HEK293 (cell line): Measurements from ENCODE around the gene SLC41A1.

Source experiments
- CTCF ChIA-PET: fragments of 350-600 bp; formaldehyde crosslinking; extraction: SDS; loops from one replicate; lab custom pipeline; 2021; ENCODE audit warnings: antibody characterized with exemption; lab: Yijun Ruan, JAX
- POLR2A ChIA-PET: fragments of 300-600 bp; formaldehyde crosslinking; extraction: SDS; loops from one replicate; lab custom pipeline; 2020; ENCODE audit warnings: antibody characterized with exemption, inconsistent platforms; lab: Yijun Ruan, JAX
- H3K27ac ChIP-seq: fragments of 200-500 bp; sonication (Bioruptor generic); 2 replicates; pipeline ENCODE4 v1.5.1; 2014; ENCODE audit warnings: low read depth, low read length, control low read depth, inconsistent platforms; ENCODE audit errors: extremely low read depth
- H3K36me3 ChIP-seq, 2 experiments: fragments of 200-500 bp in 1 of 2; sonication (Bioruptor generic) in 1 of 2; 1 replicate in 1 of 2; 2 replicates in 1 of 2; pipeline ENCODE4 v1.5.1; 2014 to 2017; ENCODE audit warnings: inconsistent platforms in 2 of 2, low read length in 2 of 2; ENCODE audit not compliant: control insufficient read depth in 2 of 2, insufficient read depth in 1 of 2
- H3K4me1 ChIP-seq: fragments of 200-500 bp; sonication (Bioruptor generic); 2 replicates; pipeline ENCODE4 v1.5.1; 2014; ENCODE audit warnings: mild to moderate bottlenecking, low read length, inconsistent platforms; ENCODE audit not compliant: control insufficient read depth, insufficient read depth
- H3K4me3 ChIP-seq: 2 replicates; pipeline ENCODE4 v1.5.1; 2011; ENCODE audit warnings: low read depth, mild to moderate bottlenecking, control low read depth, low read length, moderate library complexity
- H3K9me3 ChIP-seq: fragments of 200-500 bp; sonication (Bioruptor generic); 2 replicates; pipeline ENCODE4 v1.5.1; 2014; ENCODE audit warnings: low read depth, low read length, inconsistent platforms; ENCODE audit not compliant: control insufficient read depth, insufficient read depth
- CTCF ChIP-seq: fragments of 450-650 bp; formaldehyde crosslinking; IDR thresholded peaks from 2 replicates; pipeline ENCODE4 v1.5.1; 2016; ENCODE audit warnings: missing biosample characterization, missing genetic modification characterization
- ELK4 ChIP-seq: IDR thresholded peaks from 2 replicates; pipeline ENCODE4 v1.6.1; 2011; ENCODE audit warnings: mild to moderate bottlenecking, low read depth, low read length, borderline replicate concordance
- IKZF3 ChIP-seq: fragments of 450-650 bp; IDR thresholded peaks from 2 replicates; pipeline ENCODE4 v1.5.0; 2018; ENCODE audit warnings: missing biosample characterization, mild to moderate bottlenecking, missing genetic modification characterization, moderate library complexity
- KLF1 ChIP-seq: fragments of 450-650 bp; formaldehyde crosslinking; IDR thresholded peaks from 2 replicates; pipeline ENCODE4 v1.5.1; 2016; ENCODE audit warnings: missing biosample characterization, missing genetic modification characterization
- KLF8 ChIP-seq: fragments of 450-650 bp; formaldehyde crosslinking; IDR thresholded peaks from 2 replicates; pipeline ENCODE4 v1.5.1; 2016; ENCODE audit warnings: missing biosample characterization, missing genetic modification characterization
- OSR2 ChIP-seq: fragments of 450-650 bp; formaldehyde crosslinking; IDR thresholded peaks from 2 replicates; pipeline ENCODE4 v1.5.1; 2016; ENCODE audit warnings: missing biosample characterization, missing genetic modification characterization
- WT1 ChIP-seq: fragments of 450-650 bp; formaldehyde crosslinking; IDR thresholded peaks from 2 replicates; pipeline ENCODE4 v1.5.1; 2016; ENCODE audit warnings: missing biosample characterization, missing genetic modification characterization
- ZBTB1 ChIP-seq: fragments of 450-650 bp; formaldehyde crosslinking; IDR thresholded peaks from 2 replicates; pipeline ENCODE4 v1.5.1; 2016; ENCODE audit warnings: missing biosample characterization, missing genetic modification characterization
- ZBTB7A ChIP-seq: fragments of 450-650 bp; formaldehyde crosslinking; IDR thresholded peaks from 2 replicates; pipeline ENCODE4 v1.5.1; 2016; ENCODE audit warnings: low read depth, missing biosample characterization, missing genetic modification characterization
- ZNF133 ChIP-seq: fragments of 450-650 bp; formaldehyde crosslinking; IDR thresholded peaks from 2 replicates; pipeline ENCODE4 v1.5.1; 2016; ENCODE audit warnings: missing biosample characterization, missing genetic modification characterization
- ZNF19 ChIP-seq: fragments of 450-650 bp; formaldehyde crosslinking; IDR thresholded peaks from 2 replicates; pipeline ENCODE4; 2016; ENCODE audit warnings: missing biosample characterization, missing genetic modification characterization, low read depth
- ZNF2 ChIP-seq: fragments of 450-650 bp; formaldehyde crosslinking; IDR thresholded peaks from 2 replicates; pipeline ENCODE4 v1.5.1; 2016; ENCODE audit warnings: missing biosample characterization, missing genetic modification characterization
- ZNF248 ChIP-seq: fragments of 450-650 bp; formaldehyde crosslinking; IDR thresholded peaks from 2 replicates; pipeline ENCODE4 v1.5.1; 2017; ENCODE audit warnings: missing biosample characterization, missing genetic modification characterization
- ZNF521 ChIP-seq: fragments of 450-650 bp; formaldehyde crosslinking; IDR thresholded peaks from 2 replicates; pipeline ENCODE4 v1.5.1; 2017; ENCODE audit warnings: missing biosample characterization, mild to moderate bottlenecking, missing genetic modification characterization
- ZNF585B ChIP-seq: fragments of 450-650 bp; formaldehyde crosslinking; IDR thresholded peaks from 2 replicates; pipeline ENCODE4 v1.5.1; 2016; ENCODE audit warnings: missing biosample characterization, missing genetic modification characterization
- ZNF600 ChIP-seq: fragments of 450-650 bp; formaldehyde crosslinking; IDR thresholded peaks from 2 replicates; pipeline ENCODE4 v1.5.1; 2016; ENCODE audit warnings: missing biosample characterization, missing genetic modification characterization
- ZNF837 ChIP-seq: fragments of 450-650 bp; formaldehyde crosslinking; IDR thresholded peaks from 2 replicates; pipeline ENCODE4 v1.5.1; 2016; ENCODE audit warnings: missing biosample characterization, missing genetic modification characterization
- ZSCAN16 ChIP-seq: fragments of 450-650 bp; formaldehyde crosslinking; IDR thresholded peaks from 2 replicates; pipeline ENCODE4 v1.5.1; 2016; ENCODE audit warnings: missing biosample characterization, missing genetic modification characterization
- ZSCAN18 ChIP-seq: fragments of 450-650 bp; formaldehyde crosslinking; IDR thresholded peaks from 2 replicates; pipeline ENCODE4 v1.5.1; 2016; ENCODE audit warnings: missing biosample characterization, missing genetic modification characterization
- ZSCAN4 ChIP-seq: fragments of 450-650 bp; formaldehyde crosslinking; IDR thresholded peaks from 2 replicates; pipeline ENCODE4 v1.5.1; 2017; ENCODE audit warnings: missing biosample characterization, missing genetic modification characterization
- TF ChIP-seq, protein P1 (sequence below): fragments of 450-650 bp; formaldehyde crosslinking; IDR thresholded peaks from 2 replicates; pipeline ENCODE4 v1.5.1; 2016; ENCODE audit warnings: missing biosample characterization, missing genetic modification characterization
- TF ChIP-seq, protein P2 (sequence below): fragments of 450-650 bp; formaldehyde crosslinking; IDR thresholded peaks from 2 replicates; pipeline ENCODE4 v1.5.1; 2016; ENCODE audit warnings: missing biosample characterization, missing genetic modification characterization

The SLC41A1 gene

DNA sequence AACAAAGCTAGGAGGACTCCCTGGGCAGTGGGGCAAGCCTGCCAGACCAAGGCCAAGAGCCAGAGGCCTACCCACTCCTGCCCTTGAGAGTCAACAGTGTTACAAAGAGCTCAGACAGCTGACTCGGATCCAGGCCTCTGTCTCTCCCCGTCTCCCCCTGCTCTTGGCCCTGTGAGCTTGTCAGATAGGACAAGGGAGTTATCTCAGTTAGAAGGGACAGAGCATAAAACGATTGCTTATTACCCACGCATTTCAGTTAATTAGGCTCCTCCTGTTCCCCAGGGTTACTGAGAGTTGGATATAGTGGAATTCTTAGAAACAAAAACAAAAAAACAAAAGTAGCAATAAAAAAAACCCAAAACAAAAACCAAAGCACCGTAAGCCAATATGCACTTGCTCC, 1.3 kb downstream of the SLC41A1 start:
- ChIA-PET POLR2A (interaction anchor here (0.8 to 1.0 kb wide), 2 partner anchors 15 to 96 kb away, joined by 3 read pairs; no protein-coding TSS in a partner anchor), CTCF (interaction anchor here (0.6 to 1.9 kb wide), 6 partner anchors 19 to 282 kb away, joined by 3 to 11 read pairs (median 5); no protein-coding TSS in a partner anchor)
- Histone ChIP-seq H3K36me3 (peaks cover 0 to 30% of the 10 kb centered on the region in 2 experiments; a peak in 2 of 3 replicates), H3K4me1 (peaks cover 12% of the 10 kb centered on the region), H3K9me3 (no peaks in the 10 kb centered on the region), H3K4me3 (peak overlapping the region; percentile 76), H3K27ac (no peak overlapping the region; the same call in 1 of the 2 replicates)
- no peak for TF ChIP-seq ZNF600 (tag by site-specific recombination)
- TF ChIP-seq WT1 (tag by site-specific recombination) = peak; percentile 14; the same call in 1 of the 2 replicates

DNA sequence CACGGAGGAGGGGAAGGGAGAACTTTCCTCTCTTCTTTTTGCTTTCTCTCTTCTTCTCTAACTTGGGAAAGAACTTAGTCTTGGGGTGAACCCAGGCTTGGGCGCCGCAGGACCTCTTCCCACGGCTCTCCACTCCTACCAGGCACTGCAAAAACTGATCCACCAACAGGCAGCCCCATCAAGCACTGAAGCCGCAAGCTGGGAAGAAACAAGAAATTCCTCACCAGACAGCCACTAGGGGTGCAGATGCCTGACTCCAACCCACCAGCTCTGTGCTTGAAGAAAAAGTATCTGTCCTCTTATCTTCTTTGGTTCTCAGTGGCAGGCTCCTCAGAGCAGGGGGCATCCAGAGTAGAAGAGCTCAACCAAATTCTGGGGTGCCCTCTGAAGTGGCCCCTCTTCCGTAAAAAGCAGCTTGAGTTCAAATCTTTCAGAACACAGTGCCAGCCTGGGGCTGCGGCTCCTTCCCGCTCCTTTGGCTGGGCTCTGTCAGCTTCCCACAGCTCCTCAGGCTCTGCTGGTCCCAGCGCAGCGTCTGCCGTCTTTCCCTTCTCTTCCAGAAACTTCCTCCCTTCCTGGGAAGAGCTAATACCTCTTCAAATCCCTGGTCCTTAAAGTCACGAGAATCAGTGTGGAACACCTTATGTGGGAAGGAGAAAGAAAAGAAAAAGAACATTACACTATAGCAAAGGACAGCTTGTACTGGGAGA, 2.4 kb downstream of the SLC41A1 start:
- Histone ChIP-seq H3K36me3 (peaks cover 0 to 37% of the 10 kb centered on the region in 2 experiments; a peak in 2 of 3 replicates), H3K27ac (no peak overlapping the region), H3K4me3 (no peak overlapping the region), H3K9me3 (no peaks in the 10 kb centered on the region), H3K4me1 (peaks cover 12% of the 10 kb centered on the region)
- POLR2A ChIA-PET = interaction anchor here (0.6 kb wide), 1 partner anchor 36 kb away, joined by 5 read pairs; no protein-coding TSS in a partner anchor
- CTCF ChIA-PET = interaction anchor here (0.5 to 1.9 kb wide), 8 partner anchors 13 to 1908 kb away, joined by 3 to 11 read pairs (median 4); no protein-coding TSS in a partner anchor
- peak; percentile 24; the same call in 1 of the 2 replicates for TF ChIP-seq CTCF (tag by site-specific recombination)
- no peak for TF ChIP-seq ZNF2

DNA sequence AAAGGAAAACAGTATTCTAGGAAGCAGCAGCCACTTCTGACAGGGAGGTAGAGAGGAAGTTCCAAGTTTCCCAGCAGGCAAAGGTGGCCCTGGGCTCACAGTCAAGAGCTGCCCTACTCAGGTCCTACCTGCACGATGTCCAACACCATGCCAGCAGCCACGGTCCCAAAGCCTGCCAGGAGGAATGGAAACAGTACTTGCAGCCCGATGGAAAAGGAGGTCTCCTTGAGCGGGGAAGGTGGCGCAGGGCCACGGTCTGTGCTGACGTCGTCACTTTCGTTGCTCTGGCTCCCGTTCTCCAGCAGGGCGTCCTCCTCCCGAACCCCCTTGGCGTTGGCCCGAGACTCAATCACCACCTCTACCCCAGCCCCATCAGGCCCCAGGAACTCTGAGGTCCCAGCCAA, 3.1 kb downstream of the SLC41A1 start:
- Histone ChIP-seq H3K36me3 (peaks cover 0 to 42% of the 10 kb centered on the region in 2 experiments; a peak in 2 of 3 replicates), H3K4me3 (no peak overlapping the region), H3K27ac (no peak overlapping the region), H3K4me1 (peaks cover 12% of the 10 kb centered on the region), H3K9me3 (no peaks in the 10 kb centered on the region)
- ChIA-PET CTCF (no interaction called here), POLR2A (interaction anchor here (0.6 kb wide), 1 partner anchor 37 kb away, joined by 5 read pairs; no protein-coding TSS in a partner anchor)
- no peak for TF ChIP-seq ELK4
- no peak for TF ChIP-seq ZSCAN4 (tag by site-specific recombination)
- no peak for TF ChIP-seq ZSCAN18
- no peak for TF ChIP-seq ZNF521 (tag by site-specific recombination)
- no peak for TF ChIP-seq ZNF248 (tag by site-specific recombination)
- TF ChIP-seq KLF1 = no peak
- TF ChIP-seq ZNF133 (tag by site-specific recombination) = no peak
- TF ChIP-seq IKZF3 (tag by site-specific recombination) = no peak
- TF ChIP-seq, protein P1, sequence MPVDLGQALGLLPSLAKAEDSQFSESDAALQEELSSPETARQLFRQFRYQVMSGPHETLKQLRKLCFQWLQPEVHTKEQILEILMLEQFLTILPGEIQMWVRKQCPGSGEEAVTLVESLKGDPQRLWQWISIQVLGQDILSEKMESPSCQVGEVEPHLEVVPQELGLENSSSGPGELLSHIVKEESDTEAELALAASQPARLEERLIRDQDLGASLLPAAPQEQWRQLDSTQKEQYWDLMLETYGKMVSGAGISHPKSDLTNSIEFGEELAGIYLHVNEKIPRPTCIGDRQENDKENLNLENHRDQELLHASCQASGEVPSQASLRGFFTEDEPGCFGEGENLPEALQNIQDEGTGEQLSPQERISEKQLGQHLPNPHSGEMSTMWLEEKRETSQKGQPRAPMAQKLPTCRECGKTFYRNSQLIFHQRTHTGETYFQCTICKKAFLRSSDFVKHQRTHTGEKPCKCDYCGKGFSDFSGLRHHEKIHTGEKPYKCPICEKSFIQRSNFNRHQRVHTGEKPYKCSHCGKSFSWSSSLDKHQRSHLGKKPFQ (tag by site-specific recombination) = no peak
- TF ChIP-seq ZSCAN16 = no peak
- TF ChIP-seq ZNF837 (tag by site-specific recombination) = no peak
- TF ChIP-seq ZNF19 = no peak
- TF ChIP-seq ZNF585B (tag by site-specific recombination) = no peak
- no peak for TF ChIP-seq KLF8
- no peak for TF ChIP-seq ZBTB7A (tag by site-specific recombination)
- TF ChIP-seq, protein P2, sequence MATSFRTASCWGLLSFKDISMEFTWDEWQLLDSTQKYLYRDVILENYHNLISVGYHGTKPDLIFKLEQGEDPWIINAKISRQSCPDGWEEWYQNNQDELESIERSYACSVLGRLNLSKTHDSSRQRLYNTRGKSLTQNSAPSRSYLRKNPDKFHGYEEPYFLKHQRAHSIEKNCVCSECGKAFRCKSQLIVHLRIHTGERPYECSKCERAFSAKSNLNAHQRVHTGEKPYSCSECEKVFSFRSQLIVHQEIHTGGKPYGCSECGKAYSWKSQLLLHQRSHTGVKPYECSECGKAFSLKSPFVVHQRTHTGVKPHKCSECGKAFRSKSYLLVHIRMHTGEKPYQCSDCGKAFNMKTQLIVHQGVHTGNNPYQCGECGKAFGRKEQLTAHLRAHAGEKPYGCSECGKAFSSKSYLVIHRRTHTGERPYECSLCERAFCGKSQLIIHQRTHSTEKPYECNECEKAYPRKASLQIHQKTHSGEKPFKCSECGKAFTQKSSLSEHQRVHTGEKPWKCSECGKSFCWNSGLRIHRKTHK (tag by site-specific recombination) = no peak
- TF ChIP-seq ZBTB1 (tag by site-specific recombination) = no peak
- TF ChIP-seq OSR2 (tag by site-specific recombination) = no peak
